Bronchial epithelial cell (primary cell): Measurements from ENCODE around the gene CD58. TPM values are rescaled to one million over a fixed set of nuclear protein-coding genes. Genes with fewer than 3 reads are reported as not detected.

Experiments used
- DNase-seq: peaks from one replicate; pipeline ENCODE4 v3.0.0-alpha.2; 2010; ENCODE audit warnings: low read depth
- FAIRE-seq: peaks from 2 replicates; lab custom pipeline; 2011; peaks lifted over from hg19 to GRCh38; lab: Jason Lieb, UNC
- H3K27me3 ChIP-seq: 2 replicates; pipeline ENCODE4 v1.5.1; 2011; ENCODE audit warnings: low read length; ENCODE audit not compliant: control insufficient read depth, insufficient read depth
- H3K36me3 ChIP-seq: 2 replicates; pipeline ENCODE4 v1.5.1; 2011; ENCODE audit warnings: low read length; ENCODE audit not compliant: control insufficient read depth, insufficient read depth
- H3K4me3 ChIP-seq: 2 replicates; pipeline ENCODE4 v1.5.1; 2011; ENCODE audit warnings: mild to moderate bottlenecking, low read depth, low read length, control low read depth
- total RNA-seq: library from RNA; depleted of rRNA; stranded (reverse); fragments of >200 nt; gene quantifications from 2 replicates; pipeline ENCODE4 v1.2.1, GENCODE V29; 2014
- TF ChIP-seq, protein P1 (sequence below): IDR thresholded peaks from 2 replicates; pipeline ENCODE4 v1.5.1; 2011; ENCODE audit warnings: mild to moderate bottlenecking, moderate library complexity, low read length, control low read depth, inconsistent platforms; ENCODE audit not compliant: insufficient read depth, severe bottlenecking

The CD58 gene
- total RNA-seq, 1 donor from 2014 or later, result 18.2 TPM

DNA sequence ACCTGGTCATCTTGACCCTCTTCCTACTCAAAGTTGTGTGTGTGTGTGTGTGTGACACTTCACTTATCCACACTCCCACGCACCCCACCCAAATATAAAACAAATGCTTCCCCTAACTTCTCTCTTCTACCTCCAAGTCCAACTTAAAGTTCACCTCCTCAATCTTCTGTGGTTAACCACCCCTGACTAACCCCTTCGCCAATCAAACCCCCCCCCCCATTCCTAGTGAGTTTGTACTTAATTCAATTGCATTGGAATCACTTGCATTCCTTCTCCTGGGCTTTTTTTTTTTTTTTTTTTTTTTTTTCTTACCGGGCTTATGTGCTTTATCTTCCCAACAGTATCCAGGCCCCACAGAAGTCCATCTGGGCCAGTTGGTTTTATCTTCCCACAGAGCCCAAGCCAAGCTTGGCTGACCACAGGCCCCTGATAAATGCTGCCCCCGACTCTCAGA is 78.4 kb downstream of the CD58 start:
- FAIRE-seq (no peak), DNase-seq (no peak)
- Histone ChIP-seq H3K36me3 (no peaks in the 10 kb centered on the region), H3K4me3 (no peak overlapping the region), H3K27me3 (no peaks in the 10 kb centered on the region)
- TF ChIP-seq, protein P1, sequence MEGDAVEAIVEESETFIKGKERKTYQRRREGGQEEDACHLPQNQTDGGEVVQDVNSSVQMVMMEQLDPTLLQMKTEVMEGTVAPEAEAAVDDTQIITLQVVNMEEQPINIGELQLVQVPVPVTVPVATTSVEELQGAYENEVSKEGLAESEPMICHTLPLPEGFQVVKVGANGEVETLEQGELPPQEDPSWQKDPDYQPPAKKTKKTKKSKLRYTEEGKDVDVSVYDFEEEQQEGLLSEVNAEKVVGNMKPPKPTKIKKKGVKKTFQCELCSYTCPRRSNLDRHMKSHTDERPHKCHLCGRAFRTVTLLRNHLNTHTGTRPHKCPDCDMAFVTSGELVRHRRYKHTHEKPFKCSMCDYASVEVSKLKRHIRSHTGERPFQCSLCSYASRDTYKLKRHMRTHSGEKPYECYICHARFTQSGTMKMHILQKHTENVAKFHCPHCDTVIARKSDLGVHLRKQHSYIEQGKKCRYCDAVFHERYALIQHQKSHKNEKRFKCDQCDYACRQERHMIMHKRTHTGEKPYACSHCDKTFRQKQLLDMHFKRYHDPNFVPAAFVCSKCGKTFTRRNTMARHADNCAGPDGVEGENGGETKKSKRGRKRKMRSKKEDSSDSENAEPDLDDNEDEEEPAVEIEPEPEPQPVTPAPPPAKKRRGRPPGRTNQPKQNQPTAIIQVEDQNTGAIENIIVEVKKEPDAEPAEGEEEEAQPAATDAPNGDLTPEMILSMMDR, result no peak

DNA sequence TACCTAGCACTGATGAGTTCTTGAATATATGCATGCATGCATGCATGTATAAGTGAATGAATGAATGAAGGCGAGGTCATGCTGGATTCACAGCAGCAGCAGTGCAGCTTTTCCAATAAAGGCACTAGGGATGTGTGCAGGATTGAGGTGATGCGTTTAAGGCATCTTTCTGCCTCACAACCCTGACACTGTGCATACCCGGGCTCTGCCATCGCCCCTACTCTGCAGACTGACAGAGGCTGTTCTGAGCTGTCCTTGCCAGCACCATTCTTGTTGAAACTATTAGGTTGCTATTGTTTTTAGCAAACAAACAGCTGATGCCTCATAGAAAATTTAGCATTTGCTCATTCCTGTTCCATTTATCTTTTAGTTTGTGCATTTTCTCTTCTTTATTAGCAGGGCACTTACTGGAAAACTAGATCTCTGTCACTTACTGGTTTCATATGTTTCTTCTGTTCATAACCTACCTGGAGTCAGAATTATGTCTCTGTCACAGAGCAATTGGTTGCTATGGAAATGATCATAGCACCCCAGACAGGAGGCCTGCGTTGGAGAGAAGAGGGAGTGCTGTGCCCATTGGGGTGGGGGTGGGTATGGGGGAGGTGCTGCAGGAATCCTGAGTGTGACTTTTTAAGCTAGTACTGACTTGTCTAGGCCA is 79.0 kb downstream of the CD58 start:
- Histone ChIP-seq H3K36me3 (no peaks in the 10 kb centered on the region), H3K27me3 (no peaks in the 10 kb centered on the region), H3K4me3 (no peak overlapping the region)
- TF ChIP-seq, protein P1, result no peak
- DNase-seq (no peak), FAIRE-seq (no peak)

GRCh38 chr1:116490588-116490987 is 80.2 kb downstream of the CD58 start:
- FAIRE-seq (no peak), DNase-seq (no peak)
- H3K36me3 ChIP-seq, result no peaks in the 10 kb centered on the region
- no peaks in the 10 kb centered on the region for H3K27me3 ChIP-seq
- TF ChIP-seq, protein P1, result no peak
- no peak overlapping the region for H3K4me3 ChIP-seq

GRCh38 chr1:116489231-116489697 is 81.6 kb downstream of the CD58 start:
- TF ChIP-seq, protein P1, result no peak
- H3K27me3 ChIP-seq, result no peaks in the 10 kb centered on the region
- DNase-seq (peak; percentile 56), FAIRE-seq (no peak)
- no peak overlapping the region for H3K4me3 ChIP-seq
- H3K36me3 ChIP-seq, result no peaks in the 10 kb centered on the region

DNA sequence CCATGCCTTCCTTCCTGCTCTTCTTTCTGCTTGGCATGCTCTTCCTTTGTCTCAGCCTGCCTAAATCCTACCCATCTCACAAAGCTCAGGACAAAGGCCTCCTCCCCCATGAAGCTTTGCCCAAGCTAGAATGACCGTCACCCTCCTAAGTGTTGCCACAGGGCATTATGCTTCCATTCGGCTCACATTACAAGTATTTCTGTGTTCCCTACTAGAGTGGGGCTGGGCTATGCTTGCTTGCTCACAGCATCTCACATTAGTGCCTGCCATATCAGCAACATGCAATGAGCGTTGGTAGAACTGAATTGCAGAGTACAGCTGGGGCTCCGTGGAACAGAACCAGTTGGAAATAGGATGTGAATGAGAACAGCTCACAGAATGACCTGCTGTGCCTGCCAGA is 82.8 kb downstream of the CD58 start:
- DNase-seq, result peak; percentile 40
- Histone ChIP-seq H3K27me3 (no peaks in the 10 kb centered on the region), H3K36me3 (no peaks in the 10 kb centered on the region), H3K4me3 (no peak overlapping the region)
- no peak for FAIRE-seq
- TF ChIP-seq, protein P1, result no peak
